ENCODE measurements around the gene TREH.

Gene TREH

DNA sequence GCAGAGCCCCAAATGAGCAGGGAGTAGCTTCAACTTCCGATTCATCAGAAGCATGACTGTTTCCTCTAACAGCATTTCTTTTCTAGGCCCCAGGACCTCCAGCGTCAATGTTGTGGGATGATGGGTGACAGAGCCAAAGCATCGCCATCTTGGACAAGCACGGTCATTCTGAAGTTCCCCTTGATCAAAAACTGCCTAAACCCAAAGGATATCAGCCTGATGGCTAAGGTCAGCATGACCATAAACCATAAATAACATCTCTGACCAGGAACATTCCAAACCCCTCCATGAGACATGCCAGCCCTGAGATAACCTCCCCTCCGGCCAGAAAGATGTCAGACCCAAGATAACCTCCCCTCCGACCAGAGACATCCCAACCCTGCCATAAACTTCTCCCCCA, 28.8 kb upstream of the TREH start:
- no peak for TF ChIP-seq JUND (IDR thresholded peaks at IDR 0.05; ENCODE audit: low read depth)
- DNase-seq (ENCODE audit: low read depth in 1 of 2, low spot score in 1 of 2) = no peak
- in situ Hi-C loops (cut with HindIII; ENCODE audit: low pct_unique_long_range_greater_than_20kb, low sequenced_read_pairs) = no loop called here

DNA sequence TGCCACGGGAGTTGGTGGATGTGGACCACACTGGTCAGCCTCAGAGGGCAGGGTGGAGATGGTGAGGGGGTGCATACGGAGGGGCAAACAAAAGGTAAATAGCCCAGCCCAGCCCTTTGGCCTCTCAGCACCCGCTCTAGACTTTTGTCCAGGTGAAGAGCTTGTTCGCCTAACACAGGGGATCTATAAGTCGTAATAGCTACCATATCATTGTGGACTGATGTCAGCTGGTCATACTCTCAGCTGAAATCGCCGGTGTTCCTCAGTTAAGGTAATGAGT, 27.0 kb upstream of the TREH start:
- in situ Hi-C loops (cut with HindIII; ENCODE audit: low pct_unique_long_range_greater_than_20kb, low sequenced_read_pairs) = no loop called here
- DNase-seq (ENCODE audit: low read depth in 1 of 2, low spot score in 1 of 2) = no peak
- no peak for TF ChIP-seq JUND (IDR thresholded peaks at IDR 0.05; ENCODE audit: low read depth)

DNA sequence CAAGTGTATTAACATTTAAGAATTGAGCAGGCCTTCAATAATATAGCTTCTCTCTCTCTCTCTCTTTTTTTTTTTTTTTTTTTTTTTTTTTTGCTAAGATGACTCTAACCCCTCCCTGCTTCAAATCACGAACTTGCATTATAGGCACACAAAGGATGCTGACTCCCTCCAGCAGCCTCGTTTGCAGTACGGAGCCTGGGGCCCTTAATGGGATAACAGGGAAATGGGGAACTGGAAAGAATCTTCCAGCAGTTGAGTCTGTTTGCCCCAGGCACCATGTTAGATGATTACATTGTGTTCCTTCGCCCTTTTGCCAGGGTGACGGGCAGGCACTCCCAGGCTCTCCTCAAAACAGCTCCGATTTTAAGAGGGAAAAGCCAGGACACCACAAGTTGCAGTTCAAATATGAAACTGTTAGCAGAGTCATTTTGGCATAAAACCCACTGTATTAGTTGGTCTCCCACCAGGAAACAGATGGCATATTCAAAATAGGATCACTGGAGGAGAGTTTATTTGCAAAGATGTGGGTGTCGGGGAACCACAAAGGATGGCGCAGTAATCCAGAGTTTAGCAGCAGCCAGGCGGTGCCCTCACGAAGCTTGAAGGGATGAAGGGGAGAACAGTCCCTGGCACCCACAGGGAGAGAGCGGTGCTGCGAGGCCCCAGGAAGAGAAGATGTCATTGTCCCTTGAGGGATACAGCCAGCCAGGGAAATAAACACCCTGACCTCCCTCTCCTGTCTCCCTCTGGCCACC, 26.5 kb upstream of the TREH start:
- no peak for DNase-seq (ENCODE audit: low read depth in 1 of 2, low spot score in 1 of 2)
- in situ Hi-C loops (cut with HindIII; ENCODE audit: low pct_unique_long_range_greater_than_20kb, low sequenced_read_pairs) = no loop called here
- TF ChIP-seq JUND (IDR thresholded peaks at IDR 0.05; ENCODE audit: low read depth) = no peak

DNA sequence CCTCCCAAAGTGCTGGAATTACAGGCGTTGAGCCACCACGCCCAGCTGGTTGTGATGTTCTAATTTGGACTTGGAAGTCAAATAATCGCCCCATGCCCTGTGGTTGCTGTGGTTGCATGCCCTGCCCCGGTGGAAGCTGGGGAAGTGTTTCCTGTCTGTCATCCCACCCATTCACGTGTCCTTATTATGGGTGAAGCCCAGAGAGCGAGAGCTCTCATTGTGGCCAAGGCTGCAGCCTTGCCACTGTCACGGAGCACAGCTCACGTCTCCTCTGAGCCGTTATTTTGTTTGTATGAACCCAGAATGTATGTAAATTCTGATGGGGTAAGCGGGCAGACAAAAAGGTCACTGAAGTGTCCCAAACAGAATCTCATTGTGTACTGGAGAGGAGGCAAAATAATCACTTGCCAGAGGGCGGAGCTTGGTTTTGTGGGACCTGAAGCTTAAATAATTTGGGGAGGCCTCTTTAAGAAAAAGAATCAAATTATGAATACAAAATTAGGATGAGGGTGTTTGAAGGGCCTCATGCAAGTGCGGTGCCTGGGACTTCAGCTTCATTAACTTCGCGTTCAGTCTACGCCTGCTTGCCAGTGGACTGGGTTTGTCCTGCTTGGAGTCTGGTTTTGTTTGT, 25.8 kb upstream of the TREH start:
- TF ChIP-seq JUND (IDR thresholded peaks at IDR 0.05; ENCODE audit: low read depth) = no peak
- no peak for DNase-seq (ENCODE audit: low read depth in 1 of 2, low spot score in 1 of 2)
- in situ Hi-C loops (cut with HindIII; ENCODE audit: low pct_unique_long_range_greater_than_20kb, low sequenced_read_pairs) = no loop called here

DNA sequence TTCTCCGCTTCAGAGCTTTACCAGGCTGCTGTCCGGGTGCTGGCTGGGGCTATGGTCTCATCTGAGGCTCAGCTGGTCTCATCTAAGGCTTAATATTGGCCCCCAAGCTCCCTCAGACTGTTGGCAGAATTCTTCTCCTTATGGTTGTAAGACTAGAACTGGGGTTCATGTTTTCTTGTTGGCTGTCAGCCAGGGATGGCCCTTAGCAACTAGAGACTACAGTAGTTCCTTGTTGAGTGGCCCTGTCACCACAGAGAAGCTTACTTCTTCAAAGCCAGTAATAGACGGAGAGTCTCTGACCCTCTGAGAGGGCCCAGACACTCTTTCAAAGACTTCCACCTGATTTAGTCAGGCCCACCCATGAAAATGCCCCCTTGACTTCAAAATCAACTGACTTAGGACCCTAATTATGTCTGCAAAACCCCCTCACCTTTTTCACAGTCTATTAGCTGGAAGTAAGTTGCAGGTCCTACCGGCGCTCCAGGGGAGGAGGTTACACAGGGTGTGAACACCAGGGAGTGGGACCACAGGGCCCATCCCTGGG, 24.2 kb upstream of the TREH start:
- TF ChIP-seq JUND (IDR thresholded peaks at IDR 0.05; ENCODE audit: low read depth) = no peak
- DNase-seq (ENCODE audit: low read depth in 1 of 2, low spot score in 1 of 2) = peak in 1 of 2 experiments; percentile 24
- in situ Hi-C loops (cut with HindIII; ENCODE audit: low pct_unique_long_range_greater_than_20kb, low sequenced_read_pairs) = no loop called here

DNA sequence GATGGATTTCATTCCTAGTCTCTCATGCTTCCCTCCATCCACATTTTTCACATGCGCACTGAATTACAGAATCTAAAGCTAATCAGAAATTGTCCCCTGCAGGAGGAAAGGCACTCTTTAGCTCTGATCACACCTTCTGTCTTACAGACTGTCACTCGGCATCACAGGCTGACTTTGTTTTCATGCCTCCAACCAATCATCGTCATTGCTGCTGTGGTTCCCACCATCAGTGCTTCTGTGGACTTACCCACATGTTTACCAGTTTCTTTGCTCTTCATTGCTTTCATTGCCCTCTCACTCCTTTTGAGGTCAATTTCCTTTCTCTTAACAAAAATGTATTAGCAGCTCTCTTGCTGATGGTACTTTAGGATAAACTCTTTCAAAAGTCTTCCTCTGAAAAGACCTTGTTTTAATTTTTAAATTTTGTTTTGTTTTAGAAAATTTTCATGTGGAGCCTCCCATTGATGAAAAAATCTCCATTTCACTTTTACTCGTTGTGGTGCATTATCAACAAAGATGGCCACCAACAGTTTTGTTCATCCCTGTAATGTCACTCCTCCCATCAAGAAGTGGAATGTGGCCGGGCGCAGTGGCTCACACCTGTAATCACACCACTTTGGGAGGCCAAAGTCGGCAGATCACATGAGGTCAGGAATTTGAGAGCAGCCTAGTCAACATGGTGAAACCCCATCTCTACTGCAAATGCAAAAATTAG, 20.2 kb upstream of the TREH start:
- in situ Hi-C loops (cut with HindIII; ENCODE audit: low pct_unique_long_range_greater_than_20kb, low sequenced_read_pairs) = no loop called here
- no peak for DNase-seq (ENCODE audit: low read depth in 1 of 2, low spot score in 1 of 2)
- TF ChIP-seq JUND (IDR thresholded peaks at IDR 0.05; ENCODE audit: low read depth) = no peak

DNA sequence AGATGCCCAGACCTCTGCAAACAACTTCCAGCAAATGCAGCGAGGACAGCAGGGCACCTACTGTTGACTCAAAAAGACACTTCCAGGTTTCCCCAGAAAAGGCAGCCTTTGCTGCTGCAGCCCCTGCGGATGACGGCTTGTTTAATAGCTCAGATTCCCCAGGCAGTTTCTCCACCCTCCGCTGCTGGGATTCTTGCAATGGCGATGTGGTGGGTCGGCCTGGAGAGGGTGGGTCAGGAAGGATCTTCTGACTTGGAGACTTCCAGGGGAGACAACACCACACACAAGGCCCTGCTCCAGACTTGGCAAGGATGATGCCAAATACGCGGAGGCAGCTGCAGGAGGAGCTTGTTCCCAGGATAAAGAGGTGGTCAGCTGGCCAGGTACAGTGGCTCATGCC, 17.9 kb upstream of the TREH start:
- in situ Hi-C loops (cut with HindIII; ENCODE audit: low pct_unique_long_range_greater_than_20kb, low sequenced_read_pairs) = no loop called here
- no peak for TF ChIP-seq JUND (IDR thresholded peaks at IDR 0.05; ENCODE audit: low read depth)
- no peak for DNase-seq (ENCODE audit: low read depth in 1 of 2, low spot score in 1 of 2)

DNA sequence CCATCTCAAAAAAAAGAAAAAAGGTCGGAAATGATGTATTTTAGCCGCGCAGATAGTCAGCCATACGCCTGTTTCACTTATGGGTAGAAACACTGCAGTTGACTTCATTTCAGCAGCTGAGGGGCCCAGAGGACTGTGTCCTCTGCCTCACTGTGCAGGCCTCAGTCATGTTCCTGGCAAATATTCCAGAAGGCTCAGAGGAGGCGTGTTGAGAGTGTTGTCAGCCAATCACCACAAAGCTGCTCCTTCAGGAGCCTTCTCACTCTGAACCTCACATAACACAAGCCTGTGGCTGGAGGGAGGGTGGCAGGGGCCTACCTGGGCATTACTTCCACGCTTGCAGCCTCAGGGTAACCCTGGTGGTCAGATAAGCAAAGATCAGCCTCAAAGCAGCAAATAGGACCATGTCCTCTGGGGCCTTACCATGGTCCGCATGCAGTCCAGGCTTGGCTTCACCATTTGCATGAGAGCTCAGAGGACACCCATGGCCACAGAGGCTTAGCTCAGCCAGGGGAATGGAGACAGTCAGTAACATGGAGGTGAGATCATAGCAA, 17.3 kb upstream of the TREH start:
- in situ Hi-C loops (cut with HindIII; ENCODE audit: low pct_unique_long_range_greater_than_20kb, low sequenced_read_pairs) = no loop called here
- TF ChIP-seq JUND (IDR thresholded peaks at IDR 0.05; ENCODE audit: low read depth) = no peak
- DNase-seq (ENCODE audit: low read depth in 1 of 2, low spot score in 1 of 2) = peak in 1 of 2 experiments; percentile 16

DNA sequence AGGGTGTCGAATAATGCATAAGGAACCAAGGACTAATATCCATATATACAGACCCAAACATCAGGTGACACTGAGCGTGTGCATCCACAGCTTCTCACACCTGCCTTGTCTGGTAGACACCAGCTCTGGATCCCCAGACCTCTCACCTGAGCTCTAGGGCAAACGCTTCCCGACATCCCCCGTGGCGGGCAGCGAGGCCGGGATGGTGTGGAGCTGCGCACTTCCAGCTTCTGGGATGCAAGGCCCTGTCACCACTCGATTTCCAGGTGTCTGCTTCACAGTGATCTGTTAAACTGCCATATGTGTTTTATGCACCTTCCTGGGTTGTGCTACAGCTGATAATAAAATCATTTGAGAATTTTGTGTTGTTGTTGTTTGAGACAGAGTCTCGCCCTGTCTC, 15.3 kb upstream of the TREH start:
- in situ Hi-C loops (cut with HindIII; ENCODE audit: low pct_unique_long_range_greater_than_20kb, low sequenced_read_pairs) = no loop called here
- DNase-seq (ENCODE audit: low read depth in 1 of 2, low spot score in 1 of 2) = no peak
- TF ChIP-seq JUND (IDR thresholded peaks at IDR 0.05; ENCODE audit: low read depth) = no peak

DNA sequence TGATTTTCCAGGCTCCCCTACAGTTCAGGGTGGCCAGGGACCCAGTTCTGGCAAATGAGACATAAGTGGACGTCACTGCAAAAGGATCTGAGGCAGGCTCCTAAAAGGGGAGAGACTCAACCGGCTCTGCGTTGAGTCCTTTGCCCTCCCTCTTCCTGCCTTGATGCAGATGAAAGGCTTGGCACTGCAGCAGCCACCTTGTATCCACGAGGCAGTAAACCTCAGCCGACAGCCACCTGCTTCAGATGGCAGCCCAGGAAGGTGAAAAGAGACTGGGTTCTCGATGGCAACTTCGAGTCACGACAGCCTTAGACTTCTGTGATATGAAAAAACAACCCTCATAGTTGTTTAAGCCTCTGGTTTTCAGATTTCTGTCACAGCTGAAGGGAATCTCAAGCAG, 14.7 kb upstream of the TREH start:
- no peak for DNase-seq (ENCODE audit: low read depth in 1 of 2, low spot score in 1 of 2)
- in situ Hi-C loops (cut with HindIII; ENCODE audit: low pct_unique_long_range_greater_than_20kb, low sequenced_read_pairs) = no loop called here
- TF ChIP-seq JUND (IDR thresholded peaks at IDR 0.05; ENCODE audit: low read depth) = no peak

DNA sequence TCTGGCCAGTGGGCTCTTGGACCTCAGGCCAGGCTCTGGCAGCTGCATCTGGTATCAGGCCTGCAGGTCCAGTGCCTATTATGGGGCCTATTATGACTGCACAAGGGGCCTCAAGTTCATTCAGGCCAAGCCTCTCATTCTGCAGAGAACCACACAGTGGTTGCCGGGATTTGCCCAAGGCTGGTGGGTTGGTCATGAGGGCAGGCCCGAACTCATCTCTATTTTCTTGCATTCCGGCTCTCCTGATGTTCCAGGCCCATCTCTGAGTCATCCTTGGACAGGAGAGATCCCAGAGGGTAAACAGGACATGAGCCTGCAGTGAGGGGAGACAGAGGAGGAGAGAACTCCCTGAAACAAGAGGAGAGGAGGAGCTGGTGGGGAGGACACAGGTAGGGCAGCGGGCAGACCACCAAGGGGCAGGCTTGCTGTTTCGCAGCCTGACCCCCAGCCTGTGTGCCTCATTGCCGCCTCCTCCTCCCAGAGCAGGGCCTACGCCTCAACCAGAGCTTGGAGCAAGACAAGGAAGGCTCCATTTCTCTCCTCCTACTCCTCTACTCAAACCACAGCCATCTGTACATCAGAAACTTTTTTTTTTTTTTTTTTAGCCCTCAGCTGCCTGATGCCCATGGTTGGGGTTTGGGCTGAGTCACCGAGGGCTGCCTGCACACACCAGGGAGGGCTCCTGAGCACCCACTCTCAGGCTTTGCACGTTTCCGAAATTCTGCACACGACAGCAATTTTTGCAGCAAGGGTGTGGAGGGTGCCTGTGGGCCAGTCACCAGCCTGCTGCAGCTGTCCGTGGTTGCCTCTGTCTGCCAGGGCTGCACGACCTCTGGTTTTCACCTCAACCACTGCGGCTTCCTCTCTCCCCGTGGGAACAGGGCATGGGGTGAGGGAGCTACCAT, 12.7 kb upstream of the TREH start:
- no peak for TF ChIP-seq JUND (IDR thresholded peaks at IDR 0.05; ENCODE audit: low read depth)
- in situ Hi-C loops (cut with HindIII; ENCODE audit: low pct_unique_long_range_greater_than_20kb, low sequenced_read_pairs) = no loop called here
- no peak for DNase-seq (ENCODE audit: low read depth in 1 of 2, low spot score in 1 of 2)

Measured in T47D (cell line).